GM23248 (cell line): ENCODE results near the gene CIDEB.

ENCODE experiments used
- EZH2 ChIP-seq: fragments of 200-600 bp; sonication (generic); IDR thresholded peaks from 2 replicates; pipeline ENCODE4 v1.6.1; 2018; ENCODE audit warnings: antibody characterized with exemption, mild to moderate bottlenecking; ENCODE audit not compliant: insufficient read depth, poor library complexity, severe bottlenecking
- EZH2phosphoT487 ChIP-seq: fragments of 200-600 bp; sonication (generic); IDR thresholded peaks from 2 replicates; pipeline ENCODE4 v1.6.1; 2018; ENCODE audit warnings: antibody characterized with exemption, moderate library complexity, mild to moderate bottlenecking, low read depth; ENCODE audit not compliant: insufficient read depth

- no peak for TF ChIP-seq EZH2
- TF ChIP-seq EZH2phosphoT487: no peak
Measured at GRCh38 chr14:24313913-24314312, 6.1 kb upstream of the CIDEB start.
